Right hindlimb (tissue), 1 donor: Measurements from ENCODE around the gene IL1RAPL1.

Experiments
- DNase-seq: peaks from one replicate; pipeline ENCODE4 v3.0.0-alpha.2; 2018

The IL1RAPL1 gene

GRCh38 chrX:29834311-29834710 is 1247.1 kb downstream of the IL1RAPL1 start:
- no peak for DNase-seq

GRCh38 chrX:29834764-29835163 is 1247.5 kb downstream of the IL1RAPL1 start:
- DNase-seq, result no peak

GRCh38 chrX:29841750-29842149 is 1254.5 kb downstream of the IL1RAPL1 start:
- DNase-seq, result no peak

GRCh38 chrX:29842552-29842951 is 1255.3 kb downstream of the IL1RAPL1 start:
- DNase-seq, result no peak

GRCh38 chrX:29851857-29852605 is 1264.8 kb downstream of the IL1RAPL1 start:
- DNase-seq, result no peak

- no peak for DNase-seq
These were observed 1265.5 kb downstream of the IL1RAPL1 start for GRCh38 chrX:29852767-29853166.

GRCh38 chrX:29858714-29859113 is 1271.5 kb downstream of the IL1RAPL1 start:
- no peak for DNase-seq

GRCh38 chrX:29862126-29862677 is 1275.0 kb downstream of the IL1RAPL1 start:
- DNase-seq, result no peak

- DNase-seq, result no peak
These were observed 1280.7 kb downstream of the IL1RAPL1 start for GRCh38 chrX:29867971-29868370.

GRCh38 chrX:29869837-29870236 is 1282.6 kb downstream of the IL1RAPL1 start:
- DNase-seq, result no peak

GRCh38 chrX:29870608-29871007 is 1283.4 kb downstream of the IL1RAPL1 start:
- no peak for DNase-seq

GRCh38 chrX:29872831-29873230 is 1285.6 kb downstream of the IL1RAPL1 start:
- DNase-seq, result no peak

GRCh38 chrX:29876733-29877132 is 1289.5 kb downstream of the IL1RAPL1 start:
- DNase-seq, result no peak

- no peak for DNase-seq
These were observed 1293.7 kb downstream of the IL1RAPL1 start for GRCh38 chrX:29880977-29881376.

GRCh38 chrX:29890004-29890403 is 1302.8 kb downstream of the IL1RAPL1 start:
- no peak for DNase-seq

GRCh38 chrX:29890646-29891200 is 1303.5 kb downstream of the IL1RAPL1 start:
- no peak for DNase-seq

GRCh38 chrX:29902004-29902403 is 1314.8 kb downstream of the IL1RAPL1 start:
- DNase-seq, result no peak

GRCh38 chrX:29903360-29903759 is 1316.1 kb downstream of the IL1RAPL1 start:
- DNase-seq, result no peak

- DNase-seq, result no peak
These were observed 1324.4 kb downstream of the IL1RAPL1 start for GRCh38 chrX:29911673-29912072.

GRCh38 chrX:29913647-29914046 is 1326.4 kb downstream of the IL1RAPL1 start:
- DNase-seq, result no peak

- DNase-seq, result no peak
These were observed 1335.4 kb downstream of the IL1RAPL1 start for GRCh38 chrX:29922607-29923006.

GRCh38 chrX:29926056-29926455 is 1338.8 kb downstream of the IL1RAPL1 start:
- DNase-seq, result no peak

GRCh38 chrX:29926659-29927058 is 1339.4 kb downstream of the IL1RAPL1 start:
- no peak for DNase-seq

- DNase-seq, result no peak
These were observed 1348.2 kb downstream of the IL1RAPL1 start for GRCh38 chrX:29935455-29935854.
